Activated T-helper 17 cell treated with anti-CD3 and anti-CD28 coated beads, Interleukin-2, amount 50 U/mL, for 72 hours (primary cell): ENCODE data around the gene SHISAL1. TPM values are rescaled to one million over a fixed set of nuclear protein-coding genes. Genes with fewer than 3 reads are reported as not detected.

Experiments used
- ATAC-seq: fragments of 150-1000 bp; cut with Tn5 transposase; replicated peaks from 2 replicates; pipeline ENCODE4 v1.10.0; 2021; ENCODE audit warnings: mild to moderate bottlenecking, moderate library complexity
- H3K27ac Mint-ChIP-seq: one replicate; pipeline ENCODE4 v1.8.0; 2022; ENCODE audit warnings: mixed read lengths
- H3K27me3 Mint-ChIP-seq: one replicate; pipeline ENCODE4 v1.8.0; 2022; ENCODE audit warnings: mixed read lengths
- H3K36me3 Mint-ChIP-seq: one replicate; pipeline ENCODE4 v1.8.0; 2022; ENCODE audit warnings: low read depth, mild to moderate bottlenecking, mixed read lengths
- H3K4me1 Mint-ChIP-seq: one replicate; pipeline ENCODE4 v1.8.0; 2022; ENCODE audit warnings: mixed read lengths
- H3K4me3 Mint-ChIP-seq: one replicate; pipeline ENCODE4 v1.8.0; 2022; ENCODE audit warnings: mild to moderate bottlenecking, mixed read lengths
- H3K9me3 Mint-ChIP-seq: one replicate; pipeline ENCODE4 v1.8.0; 2022; ENCODE audit warnings: mixed read lengths
- total RNA-seq, 2 donors: library from RNA; stranded (reverse); gene quantifications; one replicate each; pipeline ENCODE4 v1.2.3, GENCODE V29; 2022

The SHISAL1 gene
- total RNA-seq, 2 donors from 2014 or later = not detected

DNA sequence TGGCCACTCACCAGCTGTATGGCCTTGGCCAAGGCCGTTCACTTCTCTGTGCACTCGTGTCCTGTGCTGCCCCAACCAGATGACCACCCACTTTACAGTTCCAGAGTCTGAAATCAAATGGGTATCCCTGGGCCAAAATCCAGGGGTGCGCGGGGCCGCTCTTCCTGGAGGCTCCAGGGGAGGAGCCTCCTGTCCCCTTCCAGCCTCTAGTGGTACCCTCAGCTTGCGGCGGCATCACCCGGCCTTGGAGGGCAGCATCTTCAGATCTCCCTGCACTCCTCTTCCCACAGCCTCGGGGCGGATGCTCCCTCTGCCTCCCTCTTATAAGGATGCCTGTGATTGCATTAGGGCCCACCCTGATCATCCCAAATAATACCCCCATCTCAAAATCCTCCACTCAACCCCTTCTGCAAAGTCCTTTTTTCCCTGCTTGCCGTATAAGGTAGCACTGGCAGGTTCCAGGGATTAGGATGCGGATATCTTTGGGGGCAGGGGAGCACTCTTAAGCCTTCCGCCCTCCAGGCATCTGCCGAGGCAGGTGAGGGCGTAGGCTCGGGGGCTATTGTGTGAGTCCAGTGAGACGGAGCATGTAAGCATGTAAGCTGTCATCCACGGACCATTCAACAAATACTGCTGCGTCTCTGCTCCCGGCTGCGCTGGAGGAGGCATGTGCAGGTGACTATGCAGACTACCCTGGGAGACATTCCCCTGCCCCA, 24.4 kb upstream of the SHISAL1 start:
- H3K36me3 Mint-ChIP-seq = no peaks in the 10 kb centered on the region
- no peak for ATAC-seq
- H3K4me1 Mint-ChIP-seq = no peaks in the 10 kb centered on the region
- no peaks in the 10 kb centered on the region for H3K9me3 Mint-ChIP-seq
- H3K4me3 Mint-ChIP-seq = no peak overlapping the region
- no peak overlapping the region for H3K27ac Mint-ChIP-seq
- peaks cover 3% of the 10 kb centered on the region for H3K27me3 Mint-ChIP-seq

DNA sequence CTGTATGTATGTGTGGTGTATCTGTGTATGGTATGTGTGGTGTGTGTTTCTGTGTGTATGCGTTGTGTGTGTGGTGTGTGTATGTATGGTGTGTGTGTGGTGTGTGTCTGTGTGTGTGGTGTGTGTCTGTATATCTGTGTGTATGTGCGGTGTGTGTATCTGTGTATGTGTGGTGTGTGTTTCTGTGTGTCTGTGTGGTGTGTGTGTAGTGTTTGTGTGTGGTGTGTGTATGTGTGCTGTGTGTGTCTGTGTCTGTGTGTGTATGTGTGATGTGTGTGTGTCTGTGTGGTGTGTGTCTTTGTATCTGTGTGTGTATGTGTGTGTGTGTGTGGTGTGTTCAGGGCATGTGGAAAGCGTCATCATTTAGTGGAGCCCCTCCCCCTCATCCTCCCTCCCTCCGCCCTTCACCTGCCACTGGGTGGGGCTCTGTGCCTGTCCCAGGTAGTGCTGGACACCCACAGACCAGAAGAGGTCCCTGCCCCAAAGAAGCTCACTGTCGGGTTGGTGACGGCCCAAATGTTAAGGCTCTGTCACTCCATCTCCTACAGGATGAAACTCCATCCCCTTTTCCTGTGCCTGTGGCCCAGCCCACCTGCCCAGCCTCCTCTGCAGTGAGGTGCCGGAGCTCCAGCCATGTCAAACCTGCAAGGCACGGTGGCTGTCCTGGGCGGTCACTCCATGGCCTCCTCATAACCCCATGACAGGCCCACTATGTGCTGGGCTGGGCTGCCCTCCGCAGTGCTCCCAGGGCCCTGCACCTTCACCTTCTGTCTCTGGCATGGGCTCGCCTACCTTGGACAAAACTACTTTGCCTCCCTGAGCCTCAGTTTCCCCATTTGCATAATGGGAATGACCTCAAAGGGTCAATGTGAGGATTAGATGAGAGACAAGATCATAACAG, 23.4 kb upstream of the SHISAL1 start:
- peak; percentile 50 for ATAC-seq
- H3K4me1 Mint-ChIP-seq = no peaks in the 10 kb centered on the region

DNA sequence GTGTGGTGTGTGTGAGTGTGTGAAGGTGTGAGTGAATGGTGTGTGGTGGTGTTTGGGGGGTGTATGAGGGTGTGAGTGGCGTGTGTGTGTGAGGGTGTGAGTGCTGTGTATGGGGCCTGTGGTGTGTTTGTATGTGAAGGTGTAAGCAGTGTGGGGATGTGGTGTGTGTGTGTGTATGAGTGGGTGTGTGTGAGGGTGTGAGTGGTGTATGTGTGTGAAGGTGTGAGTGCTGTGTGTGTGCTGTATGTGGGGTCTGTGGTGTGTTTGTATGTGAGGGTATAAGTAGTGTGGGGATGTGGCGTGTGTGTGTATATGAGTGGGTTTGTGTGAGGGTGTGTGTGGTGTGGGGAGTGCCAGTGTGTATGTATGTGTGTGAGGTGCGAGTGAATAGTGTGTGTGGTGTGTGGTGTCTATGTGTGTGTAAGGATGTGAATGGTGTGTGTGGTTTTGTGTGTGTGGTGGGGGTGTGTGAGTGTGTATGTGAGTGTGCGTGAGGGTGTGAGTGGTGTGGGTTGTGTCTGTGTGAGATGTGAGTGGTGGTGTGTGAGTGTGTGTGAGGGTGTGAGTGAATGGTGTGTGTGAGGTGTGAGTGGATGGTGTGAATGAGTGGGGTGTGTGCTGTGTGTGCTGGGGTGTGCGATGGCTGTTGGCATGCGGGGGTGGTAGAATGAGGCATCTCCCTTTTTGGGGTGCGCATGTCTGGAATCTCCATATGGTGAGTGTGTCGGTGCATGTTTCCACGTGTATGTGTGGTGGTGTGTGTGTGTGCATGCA, 22.5 kb upstream of the SHISAL1 start:
- Mint-ChIP-seq H3K4me3 (no peak overlapping the region), H3K27me3 (peaks cover 5% of the 10 kb centered on the region), H3K36me3 (no peaks in the 10 kb centered on the region), H3K27ac (no peak overlapping the region), H3K4me1 (no peaks in the 10 kb centered on the region), H3K9me3 (no peaks in the 10 kb centered on the region)
- ATAC-seq = no peak

More for the DNA sequence above, 23.4 kb upstream of the SHISAL1 start:
- Mint-ChIP-seq H3K9me3 (no peaks in the 10 kb centered on the region), H3K27me3 (peaks cover 5% of the 10 kb centered on the region), H3K27ac (no peak overlapping the region), H3K4me3 (no peak overlapping the region), H3K36me3 (no peaks in the 10 kb centered on the region)

DNA sequence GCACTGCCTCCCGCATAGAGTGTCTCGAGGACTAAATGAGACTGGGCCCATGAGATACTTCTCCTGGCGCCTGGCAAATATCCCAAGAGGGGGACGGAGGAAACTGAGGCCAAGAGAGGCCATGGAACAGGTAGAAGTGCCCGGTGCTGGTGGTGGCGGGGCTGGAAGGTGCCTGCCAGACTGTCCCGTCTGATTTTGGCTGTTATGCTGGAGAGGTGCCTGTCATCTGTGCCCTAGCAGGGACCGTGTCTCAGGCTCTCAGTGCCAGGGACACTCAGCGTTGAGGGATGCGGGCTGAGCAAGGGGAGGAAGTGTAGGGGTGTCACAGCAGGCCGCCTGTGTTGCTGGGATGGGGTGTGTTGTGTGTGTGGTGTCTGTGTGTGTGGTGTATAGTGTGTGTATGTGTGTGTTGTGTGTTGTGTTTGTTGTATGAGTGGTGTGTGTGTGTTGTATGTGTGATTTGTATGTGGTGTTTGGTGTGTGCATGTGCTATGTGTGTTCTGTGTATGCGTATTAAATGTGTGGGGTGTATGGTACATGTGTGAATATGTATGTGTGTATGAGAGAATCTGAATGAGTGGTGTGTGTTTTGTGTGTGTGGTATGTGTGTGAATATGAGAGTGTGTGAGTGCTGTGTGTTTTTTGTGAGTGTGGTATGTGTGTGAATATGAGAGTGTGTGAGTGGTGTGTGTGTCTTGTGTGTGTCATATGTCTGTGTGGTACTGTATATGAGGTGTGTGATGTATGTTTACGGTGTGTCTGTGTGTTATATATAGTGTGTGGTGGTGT, 21.3 kb upstream of the SHISAL1 start:
- Mint-ChIP-seq H3K36me3 (no peaks in the 10 kb centered on the region), H3K4me1 (no peaks in the 10 kb centered on the region), H3K9me3 (no peaks in the 10 kb centered on the region), H3K4me3 (no peak overlapping the region), H3K27ac (no peak overlapping the region), H3K27me3 (peaks cover 10% of the 10 kb centered on the region)
- ATAC-seq = no peak

DNA sequence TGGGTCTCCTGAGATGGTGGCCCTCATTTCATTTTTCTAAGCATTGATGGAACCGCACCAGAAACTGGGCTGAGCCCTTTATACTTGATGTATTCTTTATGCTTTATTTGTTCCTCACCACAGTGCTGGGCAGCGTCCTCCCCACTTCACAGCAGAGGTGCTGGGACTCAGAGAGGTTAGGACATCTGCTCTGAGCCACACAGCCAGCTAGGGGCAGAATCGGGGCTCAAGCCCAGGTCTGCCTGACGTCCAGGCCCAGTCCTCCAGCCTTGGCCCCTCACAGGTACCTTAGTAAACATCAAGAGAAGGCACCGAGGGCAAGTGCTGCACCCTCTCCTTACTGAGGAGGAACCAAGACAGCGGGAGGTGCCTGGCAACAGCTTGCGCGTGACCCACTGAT, 20.2 kb upstream of the SHISAL1 start:
- ATAC-seq = no peak
- no peaks in the 10 kb centered on the region for H3K9me3 Mint-ChIP-seq
- H3K36me3 Mint-ChIP-seq = no peaks in the 10 kb centered on the region
- no peaks in the 10 kb centered on the region for H3K4me1 Mint-ChIP-seq
- peaks cover 14% of the 10 kb centered on the region for H3K27me3 Mint-ChIP-seq
- H3K27ac Mint-ChIP-seq = no peak overlapping the region
- no peak overlapping the region for H3K4me3 Mint-ChIP-seq

DNA sequence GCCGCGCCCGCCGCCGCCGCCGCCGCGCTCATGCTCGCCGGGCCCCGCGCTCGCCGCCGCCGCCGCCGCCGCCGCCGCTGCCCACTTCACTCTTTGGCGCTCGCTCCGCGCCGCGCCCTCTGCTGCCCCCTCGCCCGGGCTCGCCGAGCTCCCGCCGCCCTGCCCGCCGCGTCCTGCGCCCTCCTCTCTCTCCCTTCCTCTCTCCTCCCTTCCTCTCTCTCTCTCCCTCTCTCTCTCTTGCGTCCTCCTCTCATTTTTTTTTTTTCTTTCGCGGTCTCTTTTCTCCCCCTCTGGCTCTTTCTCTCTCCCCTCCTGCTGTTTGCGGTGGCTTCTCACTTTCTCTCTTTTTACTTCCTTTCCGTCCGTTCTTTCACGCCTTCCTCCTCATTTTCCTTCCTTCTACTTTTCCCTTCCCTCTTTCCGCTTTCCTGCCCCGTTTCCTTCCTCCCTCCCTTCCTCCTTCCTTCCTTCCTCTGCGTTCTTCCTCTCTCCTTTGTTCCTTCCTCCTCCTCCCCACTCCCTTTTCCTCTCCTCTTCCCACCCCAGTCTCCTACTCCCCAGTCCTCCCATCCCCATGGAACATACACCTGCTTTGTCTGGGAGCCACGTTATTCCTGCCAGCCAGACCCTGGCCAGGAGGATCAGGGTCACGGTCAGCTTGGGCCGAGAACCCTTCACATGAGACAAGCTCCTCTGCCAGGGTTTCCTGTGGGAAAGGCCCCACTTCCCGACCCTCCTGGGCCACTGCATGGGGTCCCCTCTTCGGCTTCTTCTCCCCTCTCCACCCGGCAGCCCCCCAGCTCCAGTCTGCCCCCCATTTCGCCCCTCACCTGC, 19.3 kb upstream of the SHISAL1 start:
- Mint-ChIP-seq H3K4me1 (no peaks in the 10 kb centered on the region), H3K36me3 (no peaks in the 10 kb centered on the region), H3K27ac (no peak overlapping the region), H3K4me3 (peak overlapping the region; percentile 15), H3K27me3 (peaks cover 18% of the 10 kb centered on the region), H3K9me3 (no peaks in the 10 kb centered on the region)
- no peak for ATAC-seq

DNA sequence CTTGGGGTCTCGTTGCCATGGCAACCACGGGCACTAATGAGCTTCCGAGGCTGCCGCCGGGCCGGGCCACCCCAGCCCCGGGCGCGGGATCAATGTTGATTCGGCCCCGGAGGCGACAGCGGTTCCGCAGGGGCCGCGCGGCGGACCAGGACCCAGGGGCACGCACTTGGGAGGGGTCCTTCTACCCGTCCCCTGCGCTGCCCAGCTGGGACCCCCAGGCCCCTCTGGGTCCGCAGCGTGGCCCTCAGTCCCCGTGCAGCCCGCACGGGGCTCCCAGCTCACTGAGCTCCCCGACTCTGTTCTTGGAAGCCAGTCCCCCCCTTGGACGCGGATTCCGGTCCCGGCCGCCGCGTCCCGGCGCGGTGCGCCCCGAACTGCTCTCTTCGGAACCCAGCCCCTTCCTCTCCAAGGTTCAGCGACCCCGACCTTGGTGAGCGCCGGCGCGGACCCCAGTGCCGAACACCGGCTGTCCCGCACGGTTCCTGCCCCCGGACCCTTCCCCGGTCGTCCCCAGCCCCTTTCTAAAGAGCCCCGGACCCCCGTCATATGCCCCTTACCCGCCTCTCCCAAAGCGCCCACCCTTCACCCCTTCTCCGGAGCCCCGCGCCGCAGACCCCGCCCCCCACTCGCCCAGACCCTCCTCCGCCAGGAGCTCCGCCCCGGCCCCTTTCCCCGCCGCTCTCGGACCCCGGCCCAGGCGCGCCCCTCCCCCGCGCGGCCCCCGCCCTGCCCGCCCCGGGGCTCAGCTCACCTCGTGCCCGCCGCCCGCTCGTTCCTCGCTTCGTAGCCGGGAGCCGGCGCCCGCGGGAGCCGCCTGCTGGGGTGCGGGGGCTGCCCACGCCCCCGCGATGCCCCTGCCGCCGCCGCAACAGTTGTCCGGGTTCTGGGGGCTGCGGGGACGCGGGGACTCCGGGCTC, 18.3 kb upstream of the SHISAL1 start:
- ATAC-seq = no peak
- Mint-ChIP-seq H3K9me3 (no peaks in the 10 kb centered on the region), H3K36me3 (no peaks in the 10 kb centered on the region), H3K4me3 (no peak overlapping the region), H3K27me3 (peaks cover 27% of the 10 kb centered on the region), H3K4me1 (peaks cover 6% of the 10 kb centered on the region), H3K27ac (no peak overlapping the region)

DNA sequence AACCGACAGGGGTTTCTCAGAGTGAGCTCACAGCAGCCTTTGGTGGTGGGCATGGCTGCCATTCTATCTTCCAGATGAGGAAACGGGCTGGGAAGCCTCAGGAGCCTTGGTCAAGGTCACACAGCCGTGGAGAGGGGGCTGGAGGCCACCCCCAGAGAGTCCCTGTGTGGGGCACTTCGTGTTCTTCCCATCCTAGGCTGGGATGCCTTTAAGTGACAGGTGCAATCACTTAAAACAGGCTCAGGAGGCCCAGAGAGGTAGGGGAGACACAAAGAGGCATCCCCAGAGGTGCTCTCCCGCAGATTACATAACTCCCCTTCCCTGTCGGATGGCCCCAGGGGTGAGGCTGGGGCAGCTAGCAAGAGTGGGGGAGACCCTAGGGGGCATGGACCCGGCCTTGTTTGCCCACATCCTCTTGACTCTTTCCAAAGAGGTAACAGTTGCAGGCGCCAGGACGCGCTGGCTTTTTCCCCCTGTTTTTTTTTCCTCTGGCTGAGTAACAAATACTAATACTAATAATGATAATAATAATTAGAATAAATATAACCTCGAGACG, 17.5 kb upstream of the SHISAL1 start:
- Mint-ChIP-seq H3K4me1 (peaks cover 10% of the 10 kb centered on the region), H3K9me3 (no peaks in the 10 kb centered on the region), H3K27ac (no peak overlapping the region), H3K4me3 (no peak overlapping the region), H3K27me3 (peaks cover 32% of the 10 kb centered on the region), H3K36me3 (no peaks in the 10 kb centered on the region)
- no peak for ATAC-seq

DNA sequence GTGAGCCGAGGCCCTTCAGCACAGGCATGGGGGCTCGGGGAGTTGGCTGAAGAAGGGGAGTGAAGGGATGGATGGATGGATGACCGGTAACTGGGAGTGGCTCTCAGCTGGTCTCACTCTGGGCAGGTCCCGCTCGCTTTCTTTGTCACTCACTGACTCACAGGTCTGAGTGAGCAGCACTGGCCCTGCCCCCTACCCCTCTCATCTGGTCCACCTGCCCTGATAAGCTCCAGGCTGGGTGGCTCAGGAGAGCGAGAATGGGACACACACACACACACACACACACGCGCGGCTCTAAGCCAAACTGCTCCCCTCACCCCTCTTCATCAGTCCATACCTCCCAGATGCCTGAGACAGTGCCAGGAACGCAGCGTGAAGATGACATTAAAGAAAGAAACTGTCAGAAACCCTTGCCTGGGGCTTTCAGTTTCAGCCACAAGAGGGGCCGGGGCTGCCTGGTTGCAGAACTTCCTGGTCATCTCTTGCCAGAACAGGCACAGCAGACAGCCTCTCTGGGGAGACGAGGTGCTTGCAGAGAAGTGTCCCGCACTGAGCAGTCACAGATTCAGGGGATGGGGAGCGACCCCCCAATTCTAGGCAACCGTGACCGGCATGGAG, 16.5 kb upstream of the SHISAL1 start:
- H3K4me3 Mint-ChIP-seq = no peak overlapping the region
- H3K4me1 Mint-ChIP-seq = peaks cover 10% of the 10 kb centered on the region
- peak; percentile 75 for ATAC-seq
- no peak overlapping the region for H3K27ac Mint-ChIP-seq
- no peaks in the 10 kb centered on the region for H3K9me3 Mint-ChIP-seq
- H3K27me3 Mint-ChIP-seq = peaks cover 33% of the 10 kb centered on the region
- H3K36me3 Mint-ChIP-seq = no peaks in the 10 kb centered on the region

DNA sequence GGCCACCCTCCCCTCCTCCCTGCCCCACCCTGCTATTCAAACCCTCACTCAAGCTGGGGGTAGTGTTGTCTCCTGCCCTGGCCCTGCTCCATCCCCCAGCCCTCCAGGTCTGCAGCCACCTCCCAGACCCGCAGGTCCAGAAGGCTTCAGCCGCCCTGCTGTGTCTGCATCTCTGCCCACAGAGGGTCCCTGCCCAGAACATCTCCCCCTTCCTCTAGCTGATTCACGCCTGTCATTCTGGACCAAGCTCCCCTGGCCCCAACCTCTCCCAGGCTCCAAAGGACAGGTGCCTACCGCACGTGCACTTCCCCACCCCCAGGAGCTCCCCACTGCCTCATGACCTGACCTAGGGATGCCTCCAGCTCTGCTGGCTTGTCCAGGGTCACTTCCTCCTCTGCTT, 16.0 kb upstream of the SHISAL1 start:
- H3K9me3 Mint-ChIP-seq = no peaks in the 10 kb centered on the region
- H3K27ac Mint-ChIP-seq = no peak overlapping the region
- ATAC-seq = no peak
- no peaks in the 10 kb centered on the region for H3K36me3 Mint-ChIP-seq
- peaks cover 10% of the 10 kb centered on the region for H3K4me1 Mint-ChIP-seq
- no peak overlapping the region for H3K4me3 Mint-ChIP-seq
- H3K27me3 Mint-ChIP-seq = peaks cover 38% of the 10 kb centered on the region

DNA sequence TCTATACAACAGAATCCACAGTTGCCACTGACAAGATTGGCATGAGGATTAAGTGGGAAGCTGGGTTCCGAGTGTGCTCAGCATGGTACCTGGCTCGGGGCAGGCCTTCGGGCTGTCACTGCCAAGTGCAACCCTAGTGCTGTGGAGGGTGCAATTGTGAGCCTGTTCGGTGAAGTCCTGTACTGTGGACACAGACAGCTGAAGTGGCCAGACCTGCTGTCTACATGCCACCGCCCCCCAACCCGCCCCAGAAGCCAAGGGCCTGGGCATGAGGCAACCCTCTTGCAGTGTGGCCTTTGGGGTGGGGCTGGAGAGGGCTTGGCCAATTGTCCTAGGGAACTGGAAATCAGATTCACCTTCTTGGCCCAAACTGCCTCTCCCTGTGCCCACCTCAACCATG, 15.6 kb upstream of the SHISAL1 start:
- no peak for ATAC-seq
- Mint-ChIP-seq H3K36me3 (no peaks in the 10 kb centered on the region), H3K4me3 (no peak overlapping the region)

DNA sequence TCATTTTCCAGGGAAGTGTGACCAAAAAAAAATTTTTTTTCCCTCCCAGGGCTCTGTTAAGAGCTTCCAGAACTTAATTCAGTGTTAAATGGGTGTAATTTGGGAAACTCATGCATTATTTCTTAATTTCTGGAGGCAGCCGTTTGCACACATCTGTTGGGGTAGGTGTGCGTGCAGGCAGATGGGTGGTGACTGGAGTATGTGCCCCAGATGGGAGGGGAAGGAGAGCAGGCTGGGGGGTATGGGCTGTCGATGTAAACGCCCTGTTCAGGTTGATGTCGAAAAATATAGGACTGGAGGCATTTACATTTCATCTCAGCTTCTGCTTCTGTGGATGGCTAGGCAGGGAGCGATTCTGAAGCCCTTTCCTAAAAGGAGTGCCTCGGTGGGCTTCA, 13.7 kb upstream of the SHISAL1 start:
- H3K27ac Mint-ChIP-seq = peak overlapping the region; percentile 37
- H3K4me1 Mint-ChIP-seq = peaks cover 10% of the 10 kb centered on the region
- no peaks in the 10 kb centered on the region for H3K36me3 Mint-ChIP-seq
- H3K9me3 Mint-ChIP-seq = no peaks in the 10 kb centered on the region
- H3K4me3 Mint-ChIP-seq = peak overlapping the region; percentile 70
- H3K27me3 Mint-ChIP-seq = peaks cover 46% of the 10 kb centered on the region
- ATAC-seq = no peak

More for the DNA sequence above, 15.6 kb upstream of the SHISAL1 start:
- H3K9me3 Mint-ChIP-seq = no peaks in the 10 kb centered on the region
- H3K27me3 Mint-ChIP-seq = peaks cover 42% of the 10 kb centered on the region
- peaks cover 10% of the 10 kb centered on the region for H3K4me1 Mint-ChIP-seq
- H3K27ac Mint-ChIP-seq = no peak overlapping the region
